IPS-NIHi11 (cell line): ENCODE measurements around the gene HOXA13.
A peak's percentile ranks its signal among the peaks of the same experiment; 100 is the strongest.

ENCODE experiments used
- DNase-seq: peaks from one replicate; pipeline ENCODE4 v3.0.0; 2012; ENCODE audit warnings: mixed read lengths, low spot score

The HOXA13 gene

DNA sequence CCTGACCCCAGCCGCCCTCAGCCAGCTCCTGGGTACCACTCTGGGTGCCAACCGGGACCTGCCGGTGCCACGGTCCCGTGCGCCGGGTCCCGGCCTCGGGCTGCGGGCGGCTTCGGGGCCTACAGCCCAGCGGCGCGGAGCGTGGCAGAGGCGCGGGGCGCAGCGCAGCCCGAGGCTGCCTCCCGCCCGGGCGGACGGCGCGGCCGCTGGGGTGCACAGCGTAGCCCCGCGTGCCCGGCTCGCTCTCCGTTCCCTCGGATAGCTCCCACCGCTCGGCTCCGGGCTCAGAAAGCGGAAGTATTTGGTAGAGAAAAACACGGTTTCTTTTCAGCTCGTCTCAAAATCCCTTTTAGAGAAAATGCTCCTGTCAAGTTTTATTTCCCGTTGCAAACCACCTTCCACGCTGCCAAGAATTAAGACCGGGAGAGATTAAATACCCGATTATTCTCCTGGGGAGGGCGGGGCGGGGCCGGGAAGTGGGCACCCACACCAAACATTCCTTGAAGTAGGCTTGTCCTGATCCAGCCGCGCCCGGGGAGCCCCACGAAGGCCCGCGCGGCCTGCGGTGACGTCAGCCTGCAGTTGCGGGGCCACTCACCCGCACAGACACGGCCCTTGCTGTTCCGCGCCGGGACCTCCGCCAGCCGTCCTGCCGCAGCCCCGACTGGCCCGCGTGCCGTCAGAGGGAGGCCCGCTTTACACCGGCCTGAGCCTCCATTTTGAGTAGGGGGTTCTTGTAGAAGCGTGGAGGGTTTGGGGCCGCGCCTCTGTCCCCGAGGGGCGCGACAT lies 7.2 kb downstream of the HOXA13 start:
- DNase-seq: no peak

DNA sequence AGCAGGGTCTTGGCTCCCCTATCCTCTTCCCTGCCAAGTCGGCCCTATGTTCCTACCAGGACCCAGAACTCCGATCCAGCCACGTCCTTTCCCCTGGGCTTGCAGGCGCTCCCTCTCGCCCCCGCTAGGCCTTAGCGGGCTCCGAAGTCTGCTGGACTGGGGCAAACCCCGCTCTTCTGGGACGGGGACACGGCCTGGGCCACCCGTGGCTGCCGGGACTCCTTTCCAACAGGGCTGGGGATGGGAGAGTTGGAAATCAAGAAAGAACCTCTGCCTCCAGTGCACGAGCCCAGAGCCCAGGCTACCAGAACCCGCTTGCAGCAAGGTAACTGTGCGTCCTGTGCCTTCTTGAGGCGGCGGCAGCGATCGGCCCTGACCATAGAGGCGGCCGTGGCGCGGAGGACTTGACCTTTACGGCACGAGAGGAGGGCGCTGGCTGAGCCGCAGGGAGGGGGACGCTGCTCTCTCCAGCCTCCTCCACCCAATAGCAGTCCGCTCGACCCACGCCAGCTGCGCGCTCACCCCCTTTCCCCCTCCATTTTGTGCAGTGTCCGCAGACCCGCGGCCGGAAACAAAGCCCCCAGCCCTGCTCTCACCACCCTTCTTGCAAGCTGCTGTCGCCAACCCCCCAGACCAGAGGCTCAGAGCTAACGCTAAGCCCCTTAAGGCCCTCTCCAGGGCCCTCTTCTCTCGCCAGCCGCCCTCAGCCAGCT lies 7.9 kb downstream of the HOXA13 start:
- no peak for DNase-seq

DNA sequence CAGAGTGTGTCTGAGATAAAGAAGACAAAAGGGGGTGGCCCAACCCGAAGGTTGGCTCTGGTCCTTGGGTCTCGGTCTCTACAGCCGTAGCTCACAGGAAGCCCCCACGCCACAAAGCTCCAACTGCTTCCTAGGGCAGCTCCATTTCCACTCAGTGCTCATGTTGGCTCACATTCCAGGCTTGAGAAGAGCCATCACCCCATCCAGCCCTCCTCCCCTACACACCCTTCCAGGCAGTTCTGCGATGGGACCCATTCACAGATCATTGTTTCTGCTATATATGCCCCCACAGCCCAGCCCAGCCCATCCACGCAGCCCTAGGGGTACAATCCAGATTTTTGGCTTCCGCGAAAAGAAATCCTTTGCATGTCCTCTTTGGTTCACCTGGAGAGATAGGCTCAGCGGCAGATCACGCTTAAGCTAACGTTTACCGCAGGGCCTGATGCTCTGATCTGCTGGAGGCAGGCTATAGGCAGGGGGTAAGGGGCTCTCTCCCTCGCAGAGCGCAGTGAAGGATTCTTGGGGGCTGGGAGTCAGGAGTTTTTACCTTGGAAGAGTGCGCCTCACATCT lies 8.6 kb downstream of the HOXA13 start:
- no peak for DNase-seq

GRCh38 chr7:27189997-27190748 lies 9.7 kb downstream of the HOXA13 start:
- DNase-seq: no peak

DNA sequence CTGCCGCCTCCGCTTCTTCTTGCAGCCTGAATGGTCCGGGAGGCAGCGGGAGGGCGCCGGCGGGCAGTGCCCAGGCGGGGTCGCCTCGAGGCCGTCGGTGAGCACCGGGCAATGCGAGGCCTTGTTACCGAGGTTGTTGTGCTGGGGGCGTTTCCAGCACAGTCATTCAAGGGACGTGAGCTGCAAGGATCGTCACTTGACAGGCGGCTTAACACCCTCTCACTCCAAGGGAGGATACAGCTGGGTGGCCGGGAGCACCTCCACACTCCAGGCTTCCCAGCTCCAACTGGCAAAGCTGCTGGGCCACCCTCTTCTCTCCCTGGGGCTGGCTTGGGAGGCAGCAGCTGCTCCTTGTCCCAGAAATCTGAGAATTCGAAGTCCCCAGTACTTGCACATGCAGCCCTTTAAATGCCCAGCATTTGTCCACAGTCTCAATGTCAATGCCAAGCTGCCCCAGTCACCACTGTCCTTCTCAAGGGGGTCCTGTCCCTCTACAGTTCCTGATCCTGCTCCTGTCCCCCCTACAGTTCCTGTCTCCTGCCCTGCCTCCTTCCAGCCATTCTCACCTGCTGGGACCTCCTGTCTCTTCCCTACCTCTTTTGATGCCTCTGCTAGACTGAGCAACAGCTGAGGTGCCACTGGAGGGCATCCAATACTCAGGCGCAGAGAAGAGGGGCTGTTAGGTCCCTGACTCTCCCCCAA lies 10.4 kb downstream of the HOXA13 start:
- no peak for DNase-seq

GRCh38 chr7:27188386-27189294 lies 11.3 kb downstream of the HOXA13 start:
- peak; percentile 41 for DNase-seq

GRCh38 chr7:27187475-27188385 lies 12.2 kb downstream of the HOXA13 start:
- DNase-seq: no peak

DNA sequence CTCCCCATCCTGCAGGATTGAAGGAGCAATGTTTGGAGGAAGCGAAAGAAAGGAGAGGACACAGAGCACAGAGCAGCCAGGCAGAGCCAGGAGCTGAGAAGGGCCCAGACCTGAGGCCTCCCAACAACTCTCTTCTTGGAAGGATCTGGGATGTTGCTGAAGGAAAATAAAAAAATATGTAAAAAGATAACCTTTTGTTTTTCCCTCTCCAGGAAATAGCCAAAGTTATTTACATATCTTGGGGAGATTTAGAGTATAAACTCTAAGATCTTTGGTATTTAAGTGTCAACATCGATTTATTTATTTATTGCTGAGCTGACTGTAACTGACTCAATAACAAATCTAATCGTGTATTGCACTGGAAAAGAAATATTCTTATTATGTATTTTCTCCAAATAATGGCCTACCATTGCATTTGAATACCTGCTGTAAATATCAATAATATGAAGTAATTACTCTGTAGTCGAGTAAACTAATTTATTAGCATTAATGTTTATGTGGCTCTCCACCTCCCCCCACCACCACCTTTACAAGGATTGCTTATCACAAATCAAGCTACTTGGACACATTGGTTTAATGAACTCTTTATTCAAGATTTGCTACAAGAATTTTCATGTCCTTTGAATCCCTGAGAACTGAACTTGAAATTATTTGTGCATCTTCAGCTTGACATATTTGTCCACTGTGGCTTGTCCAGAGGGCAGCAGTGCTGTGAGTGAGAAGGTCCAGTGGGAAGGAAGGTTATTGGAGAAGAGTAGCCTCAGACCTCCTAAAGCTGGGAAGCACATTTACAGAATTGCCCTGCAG lies 13.0 kb downstream of the HOXA13 start:
- DNase-seq: no peak

- DNase-seq: no peak
Observed at GRCh38 chr7:27185854-27186667, 13.8 kb downstream of the HOXA13 start.

GRCh38 chr7:27185013-27185853 lies 14.7 kb downstream of the HOXA13 start, which contains the start of gene HOXA11:
TSS of gene HOXA11 (minus strand) at chr7:27185232. CDS start at chr7:27185144, 88 bp downstream.
- no peak for DNase-seq

- no peak for DNase-seq
Observed at GRCh38 chr7:27184337-27185012, 15.4 kb downstream of the HOXA13 start.

GRCh38 chr7:27183682-27184336 lies 16.1 kb downstream of the HOXA13 start:
- no peak for DNase-seq

DNA sequence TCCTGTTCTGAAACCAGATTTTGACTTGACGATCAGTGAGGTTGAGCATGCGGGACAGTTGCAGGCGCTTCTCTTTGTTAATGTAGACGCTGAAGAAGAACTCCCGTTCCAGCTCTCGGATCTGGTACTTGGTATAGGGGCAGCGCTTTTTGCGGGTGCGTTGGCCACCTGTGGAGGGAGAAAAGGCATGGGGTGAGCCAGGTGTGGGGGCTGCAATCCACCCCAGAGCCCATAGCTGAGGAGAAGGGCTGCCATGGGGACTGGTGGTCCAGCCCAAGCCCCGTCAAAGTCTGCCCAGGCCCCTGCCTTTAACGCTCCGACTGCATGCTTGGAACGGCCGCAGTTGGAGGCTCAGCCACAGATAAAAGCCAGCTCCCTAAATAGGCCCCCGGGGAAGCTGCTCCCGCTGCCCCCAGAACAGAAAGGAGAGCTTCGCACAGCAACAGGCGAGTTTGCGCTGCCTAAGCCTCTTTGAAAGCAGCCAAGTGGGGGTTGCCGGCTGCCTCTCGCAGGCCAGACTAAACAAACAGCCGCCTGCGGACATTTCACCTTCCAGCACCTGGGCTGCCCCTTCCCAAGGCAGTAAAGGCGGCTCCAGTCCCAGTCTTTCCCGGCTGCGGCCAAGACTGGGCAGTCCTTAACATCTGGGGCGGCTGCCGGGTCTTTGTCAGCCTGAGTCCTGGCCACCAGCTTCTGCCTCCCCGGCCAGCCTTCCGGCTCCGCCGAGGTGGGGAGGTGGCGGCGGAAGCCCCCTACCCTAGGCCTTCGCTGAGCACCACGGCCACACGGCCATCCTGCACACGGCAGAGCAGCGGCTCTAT lies 16.8 kb downstream of the HOXA13 start:
- DNase-seq: peak; percentile 72

DNA sequence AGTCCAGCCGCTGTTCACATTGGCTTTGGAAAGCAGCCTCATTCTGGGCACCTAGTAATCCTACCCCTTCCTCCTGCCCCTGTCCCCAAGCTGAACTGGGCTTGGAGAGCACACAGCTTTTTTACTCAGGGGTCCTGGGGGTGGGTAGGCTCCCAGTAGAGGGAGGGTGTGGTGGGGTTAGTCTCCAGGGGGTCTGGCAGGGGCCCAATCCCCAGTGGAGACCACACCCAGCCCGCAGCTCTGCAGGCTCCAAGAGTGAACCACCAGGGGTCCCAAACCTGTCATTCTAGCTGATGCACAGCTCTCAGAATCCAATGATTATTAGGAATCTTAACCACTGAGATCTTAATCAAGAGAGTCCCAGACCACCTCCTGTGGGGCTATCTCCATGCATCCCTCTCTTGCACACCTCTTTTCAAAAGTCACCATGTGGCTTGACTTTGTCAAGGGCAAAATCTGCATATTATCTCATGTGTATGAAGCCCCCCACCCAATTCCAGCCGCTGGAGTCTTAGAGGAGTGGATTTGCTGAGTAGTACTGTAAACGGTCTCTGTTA lies 17.5 kb downstream of the HOXA13 start:
- DNase-seq: no peak
